Gastroesophageal sphincter (tissue), 4 donors: ENCODE measurements around the gene ST3GAL6. TPM values are rescaled to one million over a fixed set of nuclear protein-coding genes. Genes with fewer than 3 reads are reported as not detected.

Experiments
- ATAC-seq: fragments of 150-250 bp; one replicate; pipeline ENCODE4 v1.9.1; 2016; ENCODE audit warnings: mild to moderate bottlenecking, moderate library complexity
- H3K27ac ChIP-seq, 4 donors: fragments of 200-600 bp; sonication (generic) in 3 of 4; 1 replicate in 3 of 4; 2 replicates in 1 of 4; pipeline ENCODE4 v1.5.1; 2016 to 2019
- H3K27me3 ChIP-seq: fragments of 200-600 bp; sonication (generic); one replicate; pipeline ENCODE4 v1.5.1; 2019
- H3K36me3 ChIP-seq, 2 donors: fragments of 200-600 bp; sonication (generic); one replicate each; pipeline ENCODE4 v1.5.1; 2019; ENCODE audit warnings: control low read depth in 1 of 2
- H3K4me1 ChIP-seq, 3 donors: fragments of 200-600 bp; sonication (generic); 1 replicate in 2 of 3; 2 replicates in 1 of 3; pipeline ENCODE4 v1.5.1; 2016 to 2019; ENCODE audit warnings: control low read depth in 2 of 3
- H3K4me3 ChIP-seq, 2 donors: fragments of 200-600 bp; sonication (generic); one replicate each; pipeline ENCODE4 v1.5.1; 2019; ENCODE audit warnings: mild to moderate bottlenecking in 1 of 2, moderate library complexity in 1 of 2
- H3K9me3 ChIP-seq, 3 donors: fragments of 200-600 bp; sonication (generic); one replicate each; pipeline ENCODE4 v1.5.1; 2017 to 2019; ENCODE audit warnings: control low read depth in 2 of 3
- CTCF ChIP-seq, 4 experiments: fragments of 200-600 bp in 2 of 4; fragments of 450-650 bp in 2 of 4; sonication (generic) in 1 of 4; IDR thresholded peaks; one replicate each; pipeline ENCODE4 v1.5.1; 2017 to 2019; ENCODE audit warnings: antibody characterized with exemption in 4 of 4, mild to moderate bottlenecking in 2 of 4, moderate library complexity in 2 of 4
- EP300 ChIP-seq: sonication (generic); formaldehyde crosslinking; IDR thresholded peaks from one replicate; pipeline ENCODE4 v1.6.1; 2017; ENCODE audit warnings: antibody characterized with exemption, mild to moderate bottlenecking
- POLR2A ChIP-seq, 2 donors: fragments of 450-650 bp; IDR thresholded peaks; one replicate each; pipeline ENCODE4 v1.6.1; 2017; ENCODE audit warnings: antibody characterized with exemption in 2 of 2, mild to moderate bottlenecking in 2 of 2, moderate library complexity in 1 of 2
- POLR2AphosphoS5 ChIP-seq: sonication (generic); formaldehyde crosslinking; IDR thresholded peaks from one replicate; pipeline ENCODE4 v1.6.1; 2017; ENCODE audit warnings: antibody characterized with exemption
- WGBS, 2 donors: methylation state at CpG; one replicate each; pipeline ENCODE4 v1.1.5; 2018; ENCODE audit warnings: low coverage in 1 of 2; 5-methylcytosine and 5-hydroxymethylcytosine counted together
- total RNA-seq, 4 donors: library from RNA; depleted of rRNA; stranded (reverse); fragments of >200 nt; gene quantifications; one replicate each; pipeline ENCODE4 v1.1.0, GENCODE V29; 2016

The ST3GAL6 gene
- total RNA-seq, 4 donors from 2014 or later: 4.4 to 21.2 (median 7.4) TPM

GRCh38 chr3:98782824-98783500 is 19.8 kb downstream of the ST3GAL6 start:
- Histone ChIP-seq H3K4me3 (no peak overlapping the region), H3K9me3 (no peaks in the 10 kb centered on the region), H3K4me1 (peaks cover 0 to 30% (median 6%) of the 10 kb centered on the region in 3 donors), H3K27ac (no peak overlapping the region), H3K36me3 (no peaks in the 10 kb centered on the region), H3K27me3 (no peaks in the 10 kb centered on the region)
- ATAC-seq: no peak
- no peak for TF ChIP-seq POLR2AphosphoS5
- no peak for TF ChIP-seq CTCF (IDR thresholded peaks at IDR 0.05)
- no peak for TF ChIP-seq POLR2A (IDR thresholded peaks at IDR 0.05)
- no peak for TF ChIP-seq EP300
- 93% methylated on average over 5 to 8 of the region's 8 CpGs for WGBS, 2 donors

GRCh38 chr3:98784042-98784441 is 20.9 kb downstream of the ST3GAL6 start:
- no peak for ATAC-seq
- H3K27ac ChIP-seq: peak overlapping the region in 3 of 4 donors; percentile 16 to 42 (median 16)
- no peaks in the 10 kb centered on the region for H3K36me3 ChIP-seq
- peaks cover 0 to 20% (median 3%) of the 10 kb centered on the region in 3 donors for H3K4me1 ChIP-seq
- no peaks in the 10 kb centered on the region for H3K9me3 ChIP-seq
- H3K27me3 ChIP-seq: no peaks in the 10 kb centered on the region
- H3K4me3 ChIP-seq: no peak overlapping the region
- WGBS, 2 donors: 67 to 85% methylated on average over 1 to 5 of the region's 5 CpGs
- TF ChIP-seq CTCF (IDR thresholded peaks at IDR 0.05): no peak
- no peak for TF ChIP-seq EP300
- TF ChIP-seq POLR2AphosphoS5: no peak
- no peak for TF ChIP-seq POLR2A (IDR thresholded peaks at IDR 0.05)

GRCh38 chr3:98784666-98785600 is 21.8 kb downstream of the ST3GAL6 start:
- H3K27me3 ChIP-seq: no peaks in the 10 kb centered on the region
- no peak overlapping the region for H3K4me3 ChIP-seq
- peak; percentile 76 for ATAC-seq
- no peaks in the 10 kb centered on the region for H3K9me3 ChIP-seq
- peaks cover 0 to 20% (median 0%) of the 10 kb centered on the region in 3 donors for H3K4me1 ChIP-seq
- no peak for TF ChIP-seq POLR2AphosphoS5
- TF ChIP-seq CTCF (IDR thresholded peaks at IDR 0.05): no peak
- no peak for TF ChIP-seq POLR2A (IDR thresholded peaks at IDR 0.05)
- no peak for TF ChIP-seq EP300
- H3K36me3 ChIP-seq: no peaks in the 10 kb centered on the region
- 49 to 63% methylated on average over 3 of the region's 3 CpGs for WGBS, 2 donors
- peak overlapping the region in 3 of 4 donors; percentile 16 to 42 (median 16) for H3K27ac ChIP-seq

GRCh38 chr3:98786364-98787006 is 23.3 kb downstream of the ST3GAL6 start:
- TF ChIP-seq POLR2AphosphoS5: no peak
- no peak for TF ChIP-seq POLR2A (IDR thresholded peaks at IDR 0.05)
- TF ChIP-seq EP300: no peak
- TF ChIP-seq CTCF (IDR thresholded peaks at IDR 0.05): no peak
- Histone ChIP-seq H3K9me3 (no peaks in the 10 kb centered on the region), H3K4me1 (peaks cover 0 to 20% (median 0%) of the 10 kb centered on the region in 3 donors), H3K27ac (peak overlapping the region in 1 of 4 donors; percentile 12), H3K36me3 (no peaks in the 10 kb centered on the region), H3K27me3 (no peaks in the 10 kb centered on the region), H3K4me3 (no peak overlapping the region)
- WGBS, 2 donors: 89 to 92% methylated on average over 4 of the region's 4 CpGs
- no peak for ATAC-seq
